Activated CD4-positive, alpha-beta T cell treated with anti-CD3 and anti-CD28 coated beads, Interleukin-2, amount 50 U/mL, for 16 hours (primary cell): ENCODE data around the gene TDRD15.
"Not testable (repeated sequence)": the region's sequence is repeated elsewhere in the genome, so short reads cannot be mapped to it uniquely, and the experiment has no call there.

ENCODE experiments used
- DNase-seq: peaks from one replicate; pipeline ENCODE4 v3.0.0-alpha.2; 2020

TDRD15 gene

GRCh38 chr2:21148718-21149117 lies 24.9 kb downstream of the TDRD15 start:
- DNase-seq = no peak

- not testable (repeated sequence) for DNase-seq
Observed at GRCh38 chr2:21151234-21151633, 27.5 kb downstream of the TDRD15 start.

DNA sequence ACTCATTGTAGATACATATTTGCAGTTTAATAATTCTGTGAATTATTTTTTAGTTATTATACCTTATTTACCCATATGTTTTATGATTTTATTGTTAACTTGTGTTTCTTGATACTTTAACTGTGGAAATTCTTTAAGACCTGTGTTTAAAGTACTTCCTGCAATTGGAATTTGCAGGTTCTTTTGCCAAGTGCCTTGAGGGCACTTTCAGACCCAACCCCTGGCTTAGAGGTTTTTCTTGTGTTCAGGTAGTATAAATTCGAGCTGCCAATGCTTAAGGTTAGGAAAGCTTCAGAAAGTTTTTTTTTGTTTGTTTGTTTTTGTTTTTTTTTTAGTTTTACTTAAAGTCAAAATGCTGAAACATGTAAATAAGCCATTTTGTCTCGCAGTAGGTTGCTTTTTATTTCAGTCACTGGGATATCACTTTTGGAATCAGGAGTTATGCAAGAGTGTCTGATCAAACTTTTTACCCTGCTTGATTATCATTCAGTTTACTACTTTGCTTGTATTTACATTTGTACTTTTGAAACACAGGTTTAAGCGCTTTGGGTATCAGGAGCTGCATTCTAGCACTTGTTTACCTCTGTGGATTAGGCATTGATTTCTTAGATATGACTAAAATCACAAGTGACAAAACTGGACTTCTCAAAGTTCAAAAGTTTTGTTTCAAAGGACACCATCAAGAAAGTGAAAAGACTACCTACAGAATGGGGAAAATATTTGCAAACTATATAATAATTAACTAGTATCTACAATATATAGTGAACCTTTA lies 31.8 kb downstream of the TDRD15 start:
- no peak for DNase-seq

DNA sequence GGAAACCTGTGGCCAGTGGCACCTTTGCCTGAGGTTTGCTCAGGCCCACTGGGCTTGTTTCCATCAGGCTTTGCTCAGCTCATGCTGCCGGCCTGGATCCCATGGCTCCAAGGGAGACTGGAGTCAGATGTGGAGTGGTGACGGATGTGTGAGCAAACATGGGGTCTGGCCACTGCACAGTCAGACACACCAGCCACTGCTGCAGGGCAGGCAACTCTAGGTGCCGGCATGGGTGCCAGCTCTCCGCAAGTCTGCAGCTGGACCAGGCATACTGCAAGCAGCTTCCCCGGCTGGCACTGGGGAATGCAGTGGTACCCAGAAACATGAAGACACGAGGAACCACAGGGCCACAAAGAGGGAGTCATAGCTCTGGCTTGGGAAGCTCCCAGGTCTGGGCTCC lies 37.4 kb downstream of the TDRD15 start:
- no peak for DNase-seq

DNA sequence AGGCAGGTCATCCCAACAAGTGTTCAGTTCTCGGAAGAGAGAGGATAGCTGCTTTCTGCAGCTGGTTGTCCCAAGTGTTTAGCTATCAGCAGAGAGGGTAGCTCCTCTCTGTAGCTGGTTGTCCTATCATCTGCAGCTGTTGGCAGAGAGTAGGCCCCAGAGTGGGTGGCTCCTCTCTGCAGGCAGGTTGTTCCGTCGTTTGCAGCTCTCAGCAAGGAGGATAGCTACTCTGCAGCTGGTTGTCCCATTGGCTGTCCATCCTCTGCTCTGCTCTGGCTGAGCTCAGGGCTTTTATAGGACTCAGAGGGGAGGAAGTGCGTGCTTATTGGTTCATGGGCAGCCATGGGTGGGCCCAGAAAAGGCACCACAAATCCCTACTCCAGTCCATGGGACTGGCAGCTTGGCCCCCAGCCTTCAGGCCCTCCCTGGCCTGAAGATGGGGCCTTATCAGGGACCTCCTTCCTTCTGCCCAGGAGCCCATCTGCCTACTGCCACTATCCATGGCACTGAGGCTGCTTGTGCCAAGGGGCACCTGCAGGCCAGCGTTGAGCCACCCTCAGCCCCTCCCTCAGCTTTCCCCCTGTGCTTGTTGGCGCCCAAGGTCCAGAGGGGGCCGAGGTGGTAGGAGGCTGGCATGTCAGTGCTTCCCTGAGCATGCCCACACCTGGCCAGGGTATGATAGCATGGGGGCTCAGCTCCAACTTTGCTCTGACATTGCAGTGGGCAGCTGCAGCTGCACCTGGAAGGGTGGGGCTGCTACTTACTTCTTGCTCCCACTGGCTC lies 38.3 kb downstream of the TDRD15 start:
- no peak for DNase-seq

- no peak for DNase-seq
Observed at GRCh38 chr2:21162615-21162878, 38.8 kb downstream of the TDRD15 start.

- no peak for DNase-seq
Observed at GRCh38 chr2:21163213-21163612, 39.4 kb downstream of the TDRD15 start.

DNA sequence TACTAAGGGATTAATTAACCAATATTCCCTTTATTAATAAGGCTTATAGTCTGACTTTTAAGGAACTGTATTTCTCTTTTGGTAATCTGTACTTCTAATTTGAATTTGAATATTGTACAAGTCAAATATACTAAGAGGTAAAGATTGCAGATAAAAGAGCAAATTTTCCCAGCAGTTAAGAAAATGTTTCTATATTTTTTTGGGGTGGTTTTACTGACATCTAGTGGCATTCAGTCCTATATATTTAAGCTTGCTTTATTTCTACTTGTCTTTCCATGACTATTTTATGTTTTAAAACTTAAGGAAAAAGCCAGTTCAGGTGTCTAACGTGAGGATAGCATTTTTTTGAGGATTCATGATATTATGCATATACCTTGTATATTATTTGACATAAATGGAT lies 41.6 kb downstream of the TDRD15 start:
- no peak for DNase-seq

DNA sequence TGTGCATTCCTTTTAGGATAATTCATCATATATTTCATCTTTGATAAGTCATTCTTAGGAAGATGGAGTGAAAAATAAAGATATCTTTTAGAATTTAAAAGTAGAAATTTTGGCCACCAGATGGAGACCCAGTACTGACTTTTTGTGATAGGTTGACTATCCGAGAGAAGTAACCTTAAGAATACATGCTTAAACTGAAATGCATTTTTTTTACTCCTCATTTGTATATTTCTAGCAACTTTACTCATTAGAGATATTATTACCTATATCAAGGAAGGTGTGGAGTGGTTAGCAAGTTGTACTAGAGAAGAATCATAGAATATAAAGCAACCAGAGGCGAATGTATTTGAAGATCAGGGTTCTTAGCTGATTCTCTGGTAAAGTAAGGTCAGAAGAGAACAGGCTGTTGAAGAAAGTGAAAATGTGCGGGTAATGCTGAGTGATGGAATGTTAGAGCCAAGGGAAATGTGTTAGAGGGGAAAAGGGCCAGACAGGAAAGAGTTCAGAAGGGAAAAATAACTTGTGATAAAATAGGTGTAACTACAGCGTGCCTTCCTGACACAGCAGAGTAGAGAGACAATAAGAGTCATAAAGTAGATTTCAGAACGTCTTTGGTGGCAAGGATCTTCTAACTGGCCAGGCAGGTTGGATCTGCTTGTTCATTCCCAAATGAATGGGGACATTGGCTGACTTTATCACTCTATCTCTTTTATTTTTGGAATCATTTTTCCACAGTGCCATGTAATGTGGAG lies 52.3 kb downstream of the TDRD15 start:
- no peak for DNase-seq

DNA sequence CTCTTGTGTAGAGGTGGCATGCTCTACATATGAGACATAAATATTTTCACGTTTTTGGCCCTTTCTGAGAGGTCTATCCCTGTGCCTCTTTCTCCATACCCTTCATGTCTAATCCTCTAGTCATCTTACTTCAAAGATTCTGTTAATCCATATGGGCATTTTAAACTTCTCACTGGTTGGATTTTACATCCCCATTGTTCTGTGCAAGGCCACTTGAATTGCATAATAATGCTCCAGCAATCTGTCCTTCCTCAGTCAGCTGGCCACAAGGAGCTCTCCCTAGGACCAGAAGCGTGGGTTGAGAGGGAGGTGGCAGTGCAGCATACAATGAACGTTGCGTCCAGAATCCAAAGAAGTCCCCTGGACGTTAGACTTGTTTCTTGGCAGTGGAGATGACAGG lies 58.2 kb downstream of the TDRD15 start:
- no peak for DNase-seq

DNA sequence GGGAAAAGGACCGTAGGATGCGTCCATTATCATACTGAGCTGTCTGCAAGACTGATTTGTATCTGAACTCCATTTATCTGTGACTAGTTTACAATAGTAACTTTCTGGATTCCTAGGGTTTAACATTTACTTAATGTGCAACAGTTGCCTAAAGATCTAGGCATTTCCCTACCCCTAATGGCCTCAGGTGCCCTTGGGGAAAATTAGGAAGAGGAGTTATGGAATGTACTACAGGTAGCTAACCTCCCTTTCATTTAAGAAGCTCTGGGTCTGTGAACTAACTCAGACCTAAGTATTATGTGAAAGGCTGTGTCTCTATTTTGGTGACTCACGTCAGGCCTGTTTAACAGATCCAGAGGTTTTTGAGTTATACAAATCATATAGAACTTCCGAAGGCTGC lies 59.5 kb downstream of the TDRD15 start:
- DNase-seq = no peak

- no peak for DNase-seq
Observed at GRCh38 chr2:21183726-21184125, 60.0 kb downstream of the TDRD15 start.

DNA sequence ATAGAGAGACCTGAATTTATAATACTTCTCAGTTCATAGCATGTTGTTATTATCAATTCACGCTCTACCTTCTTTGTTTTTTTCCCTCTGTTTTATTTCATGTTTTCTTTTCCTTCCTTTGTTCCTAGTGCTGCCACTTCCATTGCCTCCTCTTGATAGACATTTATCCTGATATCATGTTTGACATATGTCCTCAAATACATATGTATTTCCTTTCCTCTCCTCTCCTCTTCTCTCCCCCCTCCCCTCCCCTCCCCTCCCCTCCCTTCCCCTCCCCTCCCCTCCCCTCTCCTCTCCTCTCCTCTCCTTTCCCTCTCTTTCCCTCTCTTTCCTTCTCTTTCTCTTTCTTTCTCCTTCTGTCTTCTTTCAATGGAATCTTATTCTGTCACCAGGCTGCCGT lies 67.8 kb downstream of the TDRD15 start:
- no peak for DNase-seq
